ENCODE measurements around the gene DDX47.

DNA sequence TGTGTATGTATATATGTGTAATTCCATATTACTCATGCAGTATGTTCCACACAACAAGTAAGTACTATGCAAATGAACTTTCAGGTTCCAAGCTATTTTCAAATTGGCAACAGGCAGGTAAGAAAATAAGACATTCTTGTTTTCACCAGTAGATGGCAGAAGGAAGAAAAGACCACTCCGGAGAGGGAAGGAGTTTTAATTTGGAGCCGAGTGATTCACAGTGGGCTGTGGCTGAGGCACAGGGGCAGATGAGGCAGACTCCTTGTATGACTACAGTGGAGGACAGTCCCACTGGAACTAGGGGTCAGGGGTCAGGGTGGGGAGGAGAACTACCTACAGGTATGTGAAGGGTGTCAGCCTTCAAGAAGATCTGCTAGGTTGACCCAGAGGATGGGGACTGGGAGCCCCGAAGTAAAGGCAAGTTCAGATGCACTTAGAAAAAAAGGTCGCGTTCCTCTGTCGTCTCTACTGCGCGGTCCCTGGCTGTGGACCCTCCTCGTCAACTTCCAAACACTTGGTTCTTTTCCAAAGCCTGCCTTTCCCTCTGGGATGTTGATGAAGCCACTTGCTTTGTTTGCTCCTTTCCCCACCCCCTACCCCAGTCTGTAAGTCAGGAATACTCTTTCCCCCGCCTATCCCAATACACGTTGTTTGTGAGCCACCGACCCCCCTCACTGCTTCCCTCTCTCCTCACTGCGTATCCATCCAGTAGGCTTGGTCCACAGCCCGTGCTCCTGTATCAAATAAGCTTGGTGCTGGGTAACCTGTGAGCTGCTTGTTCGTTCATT is 24.1 kb downstream of the DDX47 start:
- no peak for TF ChIP-seq POLR2A (IDR thresholded peaks at IDR 0.05; ENCODE audit: low read depth, low read length)
- TF ChIP-seq, protein P1, sequence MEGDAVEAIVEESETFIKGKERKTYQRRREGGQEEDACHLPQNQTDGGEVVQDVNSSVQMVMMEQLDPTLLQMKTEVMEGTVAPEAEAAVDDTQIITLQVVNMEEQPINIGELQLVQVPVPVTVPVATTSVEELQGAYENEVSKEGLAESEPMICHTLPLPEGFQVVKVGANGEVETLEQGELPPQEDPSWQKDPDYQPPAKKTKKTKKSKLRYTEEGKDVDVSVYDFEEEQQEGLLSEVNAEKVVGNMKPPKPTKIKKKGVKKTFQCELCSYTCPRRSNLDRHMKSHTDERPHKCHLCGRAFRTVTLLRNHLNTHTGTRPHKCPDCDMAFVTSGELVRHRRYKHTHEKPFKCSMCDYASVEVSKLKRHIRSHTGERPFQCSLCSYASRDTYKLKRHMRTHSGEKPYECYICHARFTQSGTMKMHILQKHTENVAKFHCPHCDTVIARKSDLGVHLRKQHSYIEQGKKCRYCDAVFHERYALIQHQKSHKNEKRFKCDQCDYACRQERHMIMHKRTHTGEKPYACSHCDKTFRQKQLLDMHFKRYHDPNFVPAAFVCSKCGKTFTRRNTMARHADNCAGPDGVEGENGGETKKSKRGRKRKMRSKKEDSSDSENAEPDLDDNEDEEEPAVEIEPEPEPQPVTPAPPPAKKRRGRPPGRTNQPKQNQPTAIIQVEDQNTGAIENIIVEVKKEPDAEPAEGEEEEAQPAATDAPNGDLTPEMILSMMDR (conservative IDR thresholded peaks at IDR 0.05; ENCODE audit: low read depth, low read length): peak; percentile 73
